Hepatocyte (in vitro differentiated cells): ENCODE data around the gene KIRREL1.

ENCODE experiments used
- CTCF ChIP-seq: fragments of 200-600 bp; sonication (generic); IDR thresholded peaks from 2 replicates; pipeline ENCODE4 v1.5.1; 2016; ENCODE audit warnings: antibody characterized with exemption, mild to moderate bottlenecking; ENCODE audit not compliant: poor library complexity
- EZH2 ChIP-seq: fragments of 200-600 bp; sonication (generic); IDR thresholded peaks from 2 replicates; pipeline ENCODE4 v1.6.1; 2016; ENCODE audit warnings: antibody characterized with exemption, mild to moderate bottlenecking, borderline replicate concordance
- EZH2phosphoT487 ChIP-seq: fragments of 200-600 bp; sonication (generic); IDR thresholded peaks from one replicate; pipeline ENCODE4 v1.6.1; 2018; ENCODE audit warnings: antibody characterized with exemption, mild to moderate bottlenecking, low read depth, moderate library complexity; ENCODE audit not compliant: unreplicated experiment, severe bottlenecking

DNA sequence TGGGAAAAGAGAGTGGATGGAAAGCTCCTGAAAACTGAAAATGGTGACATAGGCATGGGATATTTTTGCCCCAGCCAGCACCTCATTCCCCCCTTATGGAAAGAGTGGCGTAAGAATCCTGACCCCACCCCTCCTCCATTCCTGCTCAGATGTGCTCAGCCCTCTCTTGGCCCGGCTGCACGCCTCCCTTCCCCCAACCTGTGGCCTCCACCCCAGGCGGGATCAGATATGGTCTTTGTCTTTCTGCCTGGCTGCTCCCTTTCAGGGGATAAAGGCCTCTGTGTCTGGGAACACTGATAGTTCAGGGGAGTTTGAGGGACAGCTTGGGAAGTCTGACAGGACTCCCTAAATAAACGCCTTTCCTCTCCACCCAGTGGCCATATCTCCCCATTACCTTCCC lies 49.8 kb downstream of the KIRREL1 start:
- no peak for TF ChIP-seq CTCF
- TF ChIP-seq EZH2 = no peak
- TF ChIP-seq EZH2phosphoT487 = no peak
